Measurements from ENCODE around the gene TIMELESS.

The TIMELESS gene

GRCh38 chr12:56434828-56435227, 14.4 kb downstream of the TIMELESS start:
- no peak for TF ChIP-seq RAD21 (IDR thresholded peaks at IDR 0.05; ENCODE audit: low read depth)

- TF ChIP-seq, protein P1, sequence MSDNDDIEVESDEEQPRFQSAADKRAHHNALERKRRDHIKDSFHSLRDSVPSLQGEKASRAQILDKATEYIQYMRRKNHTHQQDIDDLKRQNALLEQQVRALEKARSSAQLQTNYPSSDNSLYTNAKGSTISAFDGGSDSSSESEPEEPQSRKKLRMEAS (IDR thresholded peaks at IDR 0.05), result no peak
- TF ChIP-seq RAD21 (IDR thresholded peaks at IDR 0.05; ENCODE audit: low read depth) (no peak), TEAD4 (IDR thresholded peaks at IDR 0.05) (no peak)
- TF ChIP-seq, protein P2, sequence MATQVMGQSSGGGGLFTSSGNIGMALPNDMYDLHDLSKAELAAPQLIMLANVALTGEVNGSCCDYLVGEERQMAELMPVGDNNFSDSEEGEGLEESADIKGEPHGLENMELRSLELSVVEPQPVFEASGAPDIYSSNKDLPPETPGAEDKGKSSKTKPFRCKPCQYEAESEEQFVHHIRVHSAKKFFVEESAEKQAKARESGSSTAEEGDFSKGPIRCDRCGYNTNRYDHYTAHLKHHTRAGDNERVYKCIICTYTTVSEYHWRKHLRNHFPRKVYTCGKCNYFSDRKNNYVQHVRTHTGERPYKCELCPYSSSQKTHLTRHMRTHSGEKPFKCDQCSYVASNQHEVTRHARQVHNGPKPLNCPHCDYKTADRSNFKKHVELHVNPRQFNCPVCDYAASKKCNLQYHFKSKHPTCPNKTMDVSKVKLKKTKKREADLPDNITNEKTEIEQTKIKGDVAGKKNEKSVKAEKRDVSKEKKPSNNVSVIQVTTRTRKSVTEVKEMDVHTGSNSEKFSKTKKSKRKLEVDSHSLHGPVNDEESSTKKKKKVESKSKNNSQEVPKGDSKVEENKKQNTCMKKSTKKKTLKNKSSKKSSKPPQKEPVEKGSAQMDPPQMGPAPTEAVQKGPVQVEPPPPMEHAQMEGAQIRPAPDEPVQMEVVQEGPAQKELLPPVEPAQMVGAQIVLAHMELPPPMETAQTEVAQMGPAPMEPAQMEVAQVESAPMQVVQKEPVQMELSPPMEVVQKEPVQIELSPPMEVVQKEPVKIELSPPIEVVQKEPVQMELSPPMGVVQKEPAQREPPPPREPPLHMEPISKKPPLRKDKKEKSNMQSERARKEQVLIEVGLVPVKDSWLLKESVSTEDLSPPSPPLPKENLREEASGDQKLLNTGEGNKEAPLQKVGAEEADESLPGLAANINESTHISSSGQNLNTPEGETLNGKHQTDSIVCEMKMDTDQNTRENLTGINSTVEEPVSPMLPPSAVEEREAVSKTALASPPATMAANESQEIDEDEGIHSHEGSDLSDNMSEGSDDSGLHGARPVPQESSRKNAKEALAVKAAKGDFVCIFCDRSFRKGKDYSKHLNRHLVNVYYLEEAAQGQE (IDR thresholded peaks at IDR 0.05; ENCODE audit: low read depth), result no peak
Measured at GRCh38 chr12:56431850-56432249, 17.4 kb downstream of the TIMELESS start.

DNA sequence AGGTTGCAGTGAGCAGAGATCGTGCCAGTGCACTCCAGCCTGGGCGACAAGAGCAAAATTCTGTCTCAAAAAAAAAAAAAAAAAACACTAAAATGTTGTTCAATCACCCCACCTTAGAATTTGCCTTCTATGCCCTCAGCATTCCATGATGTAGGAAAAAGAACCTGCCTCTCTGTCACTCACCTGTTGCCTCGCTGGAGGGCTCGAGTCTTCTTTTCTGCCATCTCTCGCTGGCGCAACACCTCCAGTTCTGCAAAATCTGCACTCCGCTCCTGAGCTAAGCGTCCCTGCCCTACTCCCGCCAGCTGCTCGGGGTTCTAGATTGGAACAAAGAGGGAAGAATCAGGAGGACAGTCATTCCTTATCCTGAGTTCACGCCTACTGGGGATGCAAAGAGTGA, 17.9 kb downstream of the TIMELESS start:
- TF ChIP-seq TEAD4 (IDR thresholded peaks at IDR 0.05), result no peak
- TF ChIP-seq, protein P2 (IDR thresholded peaks at IDR 0.05; ENCODE audit: low read depth), result no peak
- no peak for TF ChIP-seq ZBTB7A (IDR thresholded peaks at IDR 0.05; ENCODE audit: low read depth)
- no peak for TF ChIP-seq EP300 (IDR thresholded peaks at IDR 0.05; ENCODE audit: borderline replicate concordance)
- TF ChIP-seq, protein P1 (IDR thresholded peaks at IDR 0.05), result no peak
- TF ChIP-seq RAD21 (IDR thresholded peaks at IDR 0.05; ENCODE audit: low read depth), result no peak
- TF ChIP-seq TAF1 (IDR thresholded peaks at IDR 0.05; ENCODE audit: low read depth), result no peak
- TF ChIP-seq TCF12 (IDR thresholded peaks at IDR 0.05; ENCODE audit: low read depth), result no peak
- no peak for TF ChIP-seq FOXM1 (IDR thresholded peaks at IDR 0.05; ENCODE audit: borderline replicate concordance, low read depth)
- TF ChIP-seq YY1 (IDR thresholded peaks at IDR 0.05; ENCODE audit: low read depth), result no peak
- TF ChIP-seq, protein P3, sequence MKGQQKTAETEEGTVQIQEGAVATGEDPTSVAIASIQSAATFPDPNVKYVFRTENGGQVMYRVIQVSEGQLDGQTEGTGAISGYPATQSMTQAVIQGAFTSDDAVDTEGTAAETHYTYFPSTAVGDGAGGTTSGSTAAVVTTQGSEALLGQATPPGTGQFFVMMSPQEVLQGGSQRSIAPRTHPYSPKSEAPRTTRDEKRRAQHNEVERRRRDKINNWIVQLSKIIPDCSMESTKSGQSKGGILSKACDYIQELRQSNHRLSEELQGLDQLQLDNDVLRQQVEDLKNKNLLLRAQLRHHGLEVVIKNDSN (IDR thresholded peaks at IDR 0.05), result no peak
- no peak for TF ChIP-seq NFIC (IDR thresholded peaks at IDR 0.05)

- TF ChIP-seq, protein P1 (IDR thresholded peaks at IDR 0.05), result no peak
- TF ChIP-seq, protein P3 (IDR thresholded peaks at IDR 0.05), result no peak
- TF ChIP-seq, protein P2 (IDR thresholded peaks at IDR 0.05; ENCODE audit: low read depth), result no peak
- TF ChIP-seq EGR1 (IDR thresholded peaks at IDR 0.05) (no peak), YY1 (IDR thresholded peaks at IDR 0.05; ENCODE audit: low read depth) (no peak), CEBPB (IDR thresholded peaks at IDR 0.05) (no peak), ZBTB7A (IDR thresholded peaks at IDR 0.05; ENCODE audit: low read depth) (no peak), TCF12 (IDR thresholded peaks at IDR 0.05; ENCODE audit: low read depth) (no peak), TEAD4 (IDR thresholded peaks at IDR 0.05) (no peak), TAF1 (IDR thresholded peaks at IDR 0.05; ENCODE audit: low read depth) (no peak), CREB1 (IDR thresholded peaks at IDR 0.05; ENCODE audit: low read depth) (no peak), RAD21 (IDR thresholded peaks at IDR 0.05; ENCODE audit: low read depth) (no peak), EP300 (IDR thresholded peaks at IDR 0.05; ENCODE audit: borderline replicate concordance) (no peak), FOXM1 (IDR thresholded peaks at IDR 0.05; ENCODE audit: borderline replicate concordance, low read depth) (no peak)
Measured at GRCh38 chr12:56425940-56426438, 23.2 kb downstream of the TIMELESS start.

DNA sequence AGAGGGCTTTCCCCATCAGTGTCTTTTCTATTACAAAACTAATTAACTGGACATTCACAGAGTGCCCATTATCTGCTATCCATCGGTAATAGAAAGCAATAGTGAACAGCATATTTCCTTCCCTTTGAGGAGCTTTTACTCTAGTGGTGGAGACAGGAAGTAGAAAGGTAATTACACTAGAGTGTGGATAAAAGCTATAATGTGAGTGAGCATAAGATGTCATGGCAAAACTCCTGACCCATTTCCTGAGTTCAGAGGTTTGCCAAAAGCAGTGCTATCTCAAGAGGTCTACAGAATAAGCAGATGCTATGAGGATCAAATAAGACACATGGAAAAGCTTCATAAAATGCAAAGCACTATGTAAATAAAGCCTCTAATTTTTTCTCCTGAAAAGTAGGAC, 24.0 kb downstream of the TIMELESS start:
- TF ChIP-seq EP300 (IDR thresholded peaks at IDR 0.05; ENCODE audit: borderline replicate concordance), result no peak
- TF ChIP-seq, protein P2 (IDR thresholded peaks at IDR 0.05; ENCODE audit: low read depth), result no peak
- no peak for TF ChIP-seq TCF12 (IDR thresholded peaks at IDR 0.05; ENCODE audit: low read depth)
- no peak for TF ChIP-seq RAD21 (IDR thresholded peaks at IDR 0.05; ENCODE audit: low read depth)
- TF ChIP-seq, protein P3 (IDR thresholded peaks at IDR 0.05), result no peak
- no peak for TF ChIP-seq CREB1 (IDR thresholded peaks at IDR 0.05; ENCODE audit: low read depth)
- no peak for TF ChIP-seq CEBPB (IDR thresholded peaks at IDR 0.05)
- TF ChIP-seq FOXM1 (IDR thresholded peaks at IDR 0.05; ENCODE audit: borderline replicate concordance, low read depth), result no peak
- no peak for TF ChIP-seq TAF1 (IDR thresholded peaks at IDR 0.05; ENCODE audit: low read depth)
- no peak for TF ChIP-seq YY1 (IDR thresholded peaks at IDR 0.05; ENCODE audit: low read depth)
- no peak for TF ChIP-seq TEAD4 (IDR thresholded peaks at IDR 0.05)
- TF ChIP-seq NFIC (IDR thresholded peaks at IDR 0.05), result no peak
- TF ChIP-seq, protein P1 (IDR thresholded peaks at IDR 0.05), result no peak
- TF ChIP-seq EGR1 (IDR thresholded peaks at IDR 0.05), result no peak

All from Ishikawa (cell line).